GM12878 (cell line): Measurements from ENCODE around the gene LRRC57. TPM values are rescaled to one million over a fixed set of nuclear protein-coding genes. Genes with fewer than 3 reads are reported as not detected.
A peak's percentile ranks its signal among the peaks of the same experiment; 100 is the strongest.

ENCODE experiments used
- CBX5 ChIP-seq: sonication (generic); IDR thresholded peaks from 2 replicates; pipeline ENCODE4 v1.6.1; 2016; ENCODE audit warnings: low read depth, moderate library complexity, mild to moderate bottlenecking, inconsistent platforms
- CREM ChIP-seq: IDR thresholded peaks from 2 replicates; pipeline ENCODE4 v1.6.1; 2014; ENCODE audit warnings: antibody characterized with exemption, low read depth
- CTCF ChIP-seq, 3 experiments: IDR thresholded peaks in 2 of 3; conservative IDR thresholded peaks in 1 of 3; 2 replicates each; pipeline ENCODE4 v1.5.1; 2011; ENCODE audit warnings: low read depth in 3 of 3, low read length in 3 of 3, mild to moderate bottlenecking in 3 of 3, control low read depth in 2 of 3, moderate library complexity in 2 of 3, inconsistent platforms in 1 of 3, mixed read lengths in 1 of 3; ENCODE audit not compliant: control insufficient read depth in 2 of 3, insufficient read depth in 1 of 3; ENCODE audit errors: extremely low read depth in 1 of 3
- ETV6 ChIP-seq, 2 experiments: fragments of 450-650 bp in 1 of 2; IDR thresholded peaks in 1 of 2; conservative IDR thresholded peaks in 1 of 2; 2 replicates each; pipeline ENCODE4 v1.6.1; 2014; ENCODE audit warnings: antibody characterized with exemption in 1 of 2, borderline replicate concordance in 1 of 2, low read depth in 1 of 2, mild to moderate bottlenecking in 1 of 2, moderate library complexity in 1 of 2
- IRF4 ChIP-seq: IDR thresholded peaks from 2 replicates; pipeline ENCODE4 v1.6.1; 2011; ENCODE audit warnings: low read depth, low read length
- IRF5 ChIP-seq: fragments of 450-650 bp; IDR thresholded peaks from 2 replicates; pipeline ENCODE4 v1.6.1; 2017; ENCODE audit warnings: borderline replicate concordance
- MTA3 ChIP-seq: IDR thresholded peaks from 2 replicates; pipeline ENCODE4 v1.6.1; 2012; ENCODE audit warnings: low read length, inconsistent platforms, borderline replicate concordance
- MXI1 ChIP-seq: fragments of 150-350 bp; IDR thresholded peaks from 2 replicates; pipeline ENCODE4 v1.6.1; 2011; ENCODE audit warnings: low read depth, mild to moderate bottlenecking, inconsistent platforms, low read length, improper control_type of control experiment
- NFIC ChIP-seq: IDR thresholded peaks from 2 replicates; pipeline ENCODE4 v1.6.1; 2012; ENCODE audit warnings: low read depth, mild to moderate bottlenecking, inconsistent platforms, low read length, moderate library complexity
- NR2C1 ChIP-seq: fragments of 450-650 bp; IDR thresholded peaks from 2 replicates; pipeline ENCODE4 v1.6.1; 2017; ENCODE audit warnings: antibody characterized with exemption, mild to moderate bottlenecking, moderate library complexity
- PAX5 ChIP-seq: IDR thresholded peaks from 2 replicates; pipeline ENCODE4 v1.6.1; 2011; ENCODE audit warnings: low read depth, low read length, borderline replicate concordance
- PAX8 ChIP-seq: fragments of 450-650 bp; IDR thresholded peaks from 2 replicates; pipeline ENCODE4 v1.6.1; 2017; ENCODE audit warnings: mild to moderate bottlenecking, moderate library complexity
- POLR2AphosphoS5 ChIP-seq: IDR thresholded peaks from 2 replicates; pipeline ENCODE4 v1.6.1; 2011; ENCODE audit warnings: mild to moderate bottlenecking, low read length, inconsistent platforms
- RB1 ChIP-seq: fragments of 450-650 bp; formaldehyde crosslinking; IDR thresholded peaks from 2 replicates; pipeline ENCODE4 v1.6.1; 2017; ENCODE audit warnings: mild to moderate bottlenecking, borderline replicate concordance
- RCOR1 ChIP-seq: conservative IDR thresholded peaks from 2 replicates; pipeline ENCODE4 v1.6.1; 2012; ENCODE audit warnings: low read depth, low read length, improper control_type of control experiment
- REST ChIP-seq: IDR thresholded peaks from 2 replicates; pipeline ENCODE4 v1.6.1; 2012; ENCODE audit warnings: mild to moderate bottlenecking, low read depth, low read length
- SMAD5 ChIP-seq: IDR thresholded peaks from 2 replicates; pipeline ENCODE4 v1.6.1; 2016; ENCODE audit warnings: antibody characterized with exemption, low read depth
- TCF12 ChIP-seq: IDR thresholded peaks from 2 replicates; pipeline ENCODE4 v1.6.1; 2011; ENCODE audit warnings: low read depth, mild to moderate bottlenecking, low read length
- USF1 ChIP-seq: IDR thresholded peaks from 2 replicates; pipeline ENCODE4 v1.6.1; 2011; ENCODE audit warnings: borderline replicate concordance, low read depth, mild to moderate bottlenecking, moderate library complexity, mixed read lengths, low read length; ENCODE audit not compliant: insufficient read depth; ENCODE audit errors: extremely low read length
- WRNIP1 ChIP-seq: IDR thresholded peaks from 2 replicates; pipeline ENCODE4 v1.6.1; 2011; ENCODE audit warnings: low read depth, low read length, improper control_type of control experiment, borderline replicate concordance
- YY1 ChIP-seq: IDR thresholded peaks from 2 replicates; pipeline ENCODE4 v1.6.1; 2011; ENCODE audit warnings: low read depth, mild to moderate bottlenecking, low read length
- ZNF274 ChIP-seq: IDR thresholded peaks from one replicate; pipeline ENCODE4 v1.8.0; 2011; ENCODE audit not compliant: insufficient read length, insufficient read depth
- polyA plus RNA-seq, 11 experiments: library from polyadenylated mRNA; depleted of rRNA in 4 of 11; unstranded in 6 of 11; stranded (reverse) in 5 of 11; fragments of >200 nt; fragmentation: Nextera tagmentation in 4 of 11; fragmentation: Illumina TruSeq in 1 of 11; extraction: Ambion mirVana in 4 of 11; extraction: Trizol in 1 of 11; gene quantifications; 1 replicate in 1 of 11; 2 replicates in 10 of 11; pipeline versions ENCODE4 v1.2.1 to v1.2.3, GENCODE V29; 2011 to 2016; ENCODE audit warnings: inconsistent platforms in 2 of 11, missing spikeins in 2 of 11, low read depth in 1 of 11
- total RNA-seq, 4 experiments: library from RNA; depleted of rRNA in 3 of 4; stranded (reverse); fragments of >200 nt in 3 of 4; fragmentation: Illumina TruSeq in 1 of 4; extraction: Trizol in 1 of 4; gene quantifications; 2 replicates each; pipeline versions ENCODE4 v1.2.1 to v1.2.3, GENCODE V29; 2013 to 2021

Gene LRRC57
- total and polyA plus RNA-seq, 10 of the 15 experiments (the other 5 are each of a cell fraction or from before 2014, with no cell fraction given), result 5.2 to 15.7 (median 9.6) TPM

- peak; percentile 97 for TF ChIP-seq RB1
- no peak for TF ChIP-seq ZNF274
- TF ChIP-seq MTA3, result no peak
- no peak for TF ChIP-seq WRNIP1
- peak; percentile 34; the same call in 1 of the 2 replicates for TF ChIP-seq TCF12
- TF ChIP-seq CTCF (IDR thresholded peaks at IDR 0.05 in 2 of 3, conservative IDR thresholded peaks at IDR 0.05 in 1 of 3; ENCODE audit: control insufficient read depth in 2 of 3, extremely low read depth in 1 of 3, insufficient read depth in 1 of 3, low read depth in 3 of 3, low read length in 3 of 3), result no peak
- no peak for TF ChIP-seq USF1
- peak; percentile 92 for TF ChIP-seq POLR2AphosphoS5
- TF ChIP-seq RCOR1, result no peak
- TF ChIP-seq NR2C1, result peak; percentile 10; the same call in 1 of the 2 replicates
- no peak for TF ChIP-seq REST
- peak; percentile 60; the same call in 1 of the 2 replicates for TF ChIP-seq PAX5
- TF ChIP-seq MXI1, result peak; percentile 93
- no peak for TF ChIP-seq IRF4
- no peak for TF ChIP-seq PAX8
- peak; percentile 99 for TF ChIP-seq CREM
- peak; percentile 69; the same call in 1 of the 2 replicates for TF ChIP-seq SMAD5
- no peak for TF ChIP-seq CBX5
- TF ChIP-seq NFIC, result no peak
- no peak; a peak in 1 of 4 replicates for TF ChIP-seq ETV6 (conservative IDR thresholded peaks at IDR 0.05 in 1 of 2, IDR thresholded peaks at IDR 0.05 in 1 of 2; ENCODE audit: borderline replicate concordance in 1 of 2, low read depth in 1 of 2)
- no peak for TF ChIP-seq IRF5
- TF ChIP-seq YY1, result peak; percentile 95
These were observed at the start of gene LRRC57, which contains the start of gene HAUS2 (continued) for GRCh38 chr15:42548249-42549031.
